Measurements from ENCODE around the gene TRAF2.

Gene TRAF2

GRCh38 chr9:136951541-136952320, 65.4 kb downstream of the TRAF2 start, which contains the start of gene LCN12:
TSS of gene LCN12 (plus strand) at chr9:136952273. CDS start at chr9:136952328, 55 bp downstream.
- no peak within 1 kb of the TSS for H3K4me3 ChIP-seq (ENCODE audit: low read depth, low read length)
- no peak for DNase-seq (ENCODE audit: low read depth, low spot score)
- in situ Hi-C loops (cut with HindIII; ENCODE audit: low sequenced_read_pairs) = no loop called here
- TF ChIP-seq, protein P1, sequence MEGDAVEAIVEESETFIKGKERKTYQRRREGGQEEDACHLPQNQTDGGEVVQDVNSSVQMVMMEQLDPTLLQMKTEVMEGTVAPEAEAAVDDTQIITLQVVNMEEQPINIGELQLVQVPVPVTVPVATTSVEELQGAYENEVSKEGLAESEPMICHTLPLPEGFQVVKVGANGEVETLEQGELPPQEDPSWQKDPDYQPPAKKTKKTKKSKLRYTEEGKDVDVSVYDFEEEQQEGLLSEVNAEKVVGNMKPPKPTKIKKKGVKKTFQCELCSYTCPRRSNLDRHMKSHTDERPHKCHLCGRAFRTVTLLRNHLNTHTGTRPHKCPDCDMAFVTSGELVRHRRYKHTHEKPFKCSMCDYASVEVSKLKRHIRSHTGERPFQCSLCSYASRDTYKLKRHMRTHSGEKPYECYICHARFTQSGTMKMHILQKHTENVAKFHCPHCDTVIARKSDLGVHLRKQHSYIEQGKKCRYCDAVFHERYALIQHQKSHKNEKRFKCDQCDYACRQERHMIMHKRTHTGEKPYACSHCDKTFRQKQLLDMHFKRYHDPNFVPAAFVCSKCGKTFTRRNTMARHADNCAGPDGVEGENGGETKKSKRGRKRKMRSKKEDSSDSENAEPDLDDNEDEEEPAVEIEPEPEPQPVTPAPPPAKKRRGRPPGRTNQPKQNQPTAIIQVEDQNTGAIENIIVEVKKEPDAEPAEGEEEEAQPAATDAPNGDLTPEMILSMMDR (IDR thresholded peaks at IDR 0.05; ENCODE audit: low read depth, low read length) = no peak

DNA sequence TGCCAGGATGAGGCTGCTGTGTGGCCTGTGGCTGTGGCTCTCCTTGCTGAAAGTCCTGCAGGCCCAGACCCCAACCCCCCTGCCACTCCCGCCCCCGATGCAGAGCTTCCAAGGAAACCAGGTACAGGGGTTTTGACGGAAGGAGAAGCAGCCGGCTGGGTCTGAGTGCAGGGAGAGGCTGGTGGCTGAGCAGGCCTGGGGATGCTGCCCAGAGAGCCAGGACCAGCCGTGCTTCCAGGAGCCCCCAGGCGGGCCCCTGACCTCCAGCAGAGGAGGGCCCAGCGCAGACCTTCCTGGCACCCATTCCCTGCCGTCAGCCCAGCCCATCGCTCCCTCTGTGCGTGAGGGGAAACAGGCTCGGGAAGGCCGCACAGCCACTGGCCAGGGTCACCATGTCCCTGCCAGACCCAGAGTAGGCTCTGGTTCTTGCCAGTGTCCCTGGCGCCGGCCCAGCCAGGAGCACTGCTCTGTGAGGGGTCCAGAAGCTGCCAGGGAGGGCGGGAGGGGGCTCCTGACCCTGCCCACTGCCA, 66.1 kb downstream of the TRAF2 start:
- in situ Hi-C loops (cut with HindIII; ENCODE audit: low sequenced_read_pairs) = no loop called here
- no peak overlapping the region for H3K4me3 ChIP-seq (ENCODE audit: low read depth, low read length)
- TF ChIP-seq, protein P1 (IDR thresholded peaks at IDR 0.05; ENCODE audit: low read depth, low read length) = no peak
- no peak for DNase-seq (ENCODE audit: low read depth, low spot score)

DNA sequence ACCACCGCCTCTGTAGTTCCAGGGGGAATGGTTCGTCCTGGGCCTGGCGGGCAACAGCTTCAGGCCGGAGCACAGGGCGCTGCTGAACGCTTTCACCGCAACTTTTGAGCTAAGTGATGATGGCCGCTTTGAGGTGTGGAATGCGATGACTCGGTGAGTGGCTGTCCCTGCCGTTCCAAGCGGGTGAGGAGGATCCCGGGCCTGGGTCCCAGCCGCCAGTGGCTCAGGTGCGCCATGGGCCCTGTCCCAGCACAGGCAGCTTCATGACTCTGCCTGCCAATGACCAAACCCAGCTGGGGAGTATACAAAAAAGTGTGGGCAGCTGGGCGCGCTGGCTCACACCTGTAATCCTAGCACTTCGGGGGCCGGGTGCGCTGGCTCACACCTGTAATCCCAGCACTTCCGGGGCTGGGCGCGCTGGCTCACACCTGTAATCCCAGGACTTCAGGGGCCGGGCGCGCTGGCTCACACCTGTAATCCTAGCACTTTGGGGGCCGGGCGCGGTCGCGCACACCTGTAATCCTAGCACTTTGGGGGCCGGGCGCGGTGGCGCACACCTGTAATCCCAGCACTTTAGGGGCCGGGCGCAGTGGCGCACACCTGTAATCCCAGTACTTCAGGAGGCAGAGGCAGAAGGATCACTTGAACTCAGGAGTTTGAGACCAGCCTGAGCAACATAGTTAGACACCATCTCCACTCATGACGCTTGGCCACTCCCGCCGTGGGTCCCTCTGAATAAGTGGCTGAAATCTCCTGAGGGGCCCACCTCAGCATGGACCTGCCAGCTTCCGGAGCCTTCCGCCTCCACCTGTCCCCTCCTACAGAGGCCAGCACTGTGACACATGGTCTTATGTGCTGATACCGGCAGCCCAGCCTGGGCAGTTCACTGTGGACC, 66.8 kb downstream of the TRAF2 start:
- TF ChIP-seq, protein P1 (IDR thresholded peaks at IDR 0.05; ENCODE audit: low read depth, low read length) = no peak
- in situ Hi-C loops (cut with HindIII; ENCODE audit: low sequenced_read_pairs) = no loop called here
- no peak for DNase-seq (ENCODE audit: low read depth, low spot score)
- no peak overlapping the region for H3K4me3 ChIP-seq (ENCODE audit: low read depth, low read length)

- H3K4me3 ChIP-seq (ENCODE audit: low read depth, low read length) = no peak overlapping the region
- DNase-seq (ENCODE audit: low read depth, low spot score) = no peak
- in situ Hi-C loops (cut with HindIII; ENCODE audit: low sequenced_read_pairs) = no loop called here
- TF ChIP-seq, protein P1 (IDR thresholded peaks at IDR 0.05; ENCODE audit: low read depth, low read length) = no peak
These were observed 67.5 kb downstream of the TRAF2 start for GRCh38 chr9:136953771-136954269.

DNA sequence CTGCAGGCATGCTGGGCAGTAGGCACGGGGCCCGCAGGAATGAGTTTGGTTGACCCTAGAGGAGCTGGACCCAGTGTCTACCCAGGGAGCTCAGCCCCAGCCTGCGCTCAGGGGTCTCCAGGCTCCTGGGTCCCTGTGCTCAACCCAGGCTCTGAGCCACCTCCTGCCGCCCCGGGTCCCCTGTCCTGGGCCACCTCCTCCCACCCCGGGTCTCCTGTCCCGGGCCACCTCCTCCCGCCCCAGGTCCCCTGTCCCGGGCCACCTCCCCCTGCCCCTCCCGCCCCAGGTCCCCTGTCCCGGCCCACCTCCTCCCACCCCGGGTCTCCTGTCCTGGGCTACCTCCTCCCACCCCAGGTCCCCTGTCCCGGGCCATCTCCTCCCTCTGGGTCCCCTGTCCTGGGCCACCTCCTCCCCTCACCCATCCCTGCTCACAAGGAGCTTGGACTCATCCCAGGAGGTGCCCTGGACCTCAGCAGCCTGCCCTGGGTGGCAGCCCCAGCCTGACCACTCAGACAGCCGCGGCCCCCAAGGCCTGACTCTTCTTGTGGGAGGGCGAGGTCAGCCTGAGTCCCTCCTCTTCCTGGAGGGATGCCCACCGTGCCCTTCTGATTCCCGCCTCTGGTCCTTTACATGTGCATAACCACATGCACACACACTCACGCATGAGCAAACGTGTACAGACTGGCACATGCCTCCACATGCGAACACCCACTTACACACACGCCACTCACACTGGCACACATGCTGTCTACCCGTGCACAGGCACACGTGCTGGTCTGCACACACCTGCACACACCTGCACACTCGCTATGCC, 68.2 kb downstream of the TRAF2 start:
- no peak for DNase-seq (ENCODE audit: low read depth, low spot score)
- in situ Hi-C loops (cut with HindIII; ENCODE audit: low sequenced_read_pairs) = no loop called here
- no peak overlapping the region for H3K4me3 ChIP-seq (ENCODE audit: low read depth, low read length)
- TF ChIP-seq, protein P1 (IDR thresholded peaks at IDR 0.05; ENCODE audit: low read depth, low read length) = no peak

All from astrocyte of the spinal cord (primary cell).